Motor neuron (in vitro differentiated cells): ENCODE measurements around the gene FHOD1. TPM values are rescaled to one million over a fixed set of nuclear protein-coding genes. Genes with fewer than 3 reads are reported as not detected.

Experiments
- ATAC-seq, 8 experiments: fragments of 200-7000 bp; cut with Tn5 transposase; replicated peaks in 6 of 8; 2 replicates each; pipeline ENCODE4 v1.8.0; 2021; ENCODE audit warnings: mild to moderate bottlenecking in 8 of 8, moderate library complexity in 8 of 8
- H3K27ac ChIP-seq, 2 donors: fragments of 250-450 bp; sonication (Bioruptor Pico); 2 replicates each; pipeline ENCODE4 v1.9.0; 2021; ENCODE audit warnings: antibody characterized with exemption in 2 of 2, mild to moderate bottlenecking in 2 of 2, moderate library complexity in 1 of 2
- H3K4me1 ChIP-seq, 2 donors: fragments of 250-450 bp; sonication (Bioruptor Pico); replicated peaks in 1 of 2; 2 replicates each; pipeline ENCODE4 v1.6.1; 2021; ENCODE audit warnings: antibody characterized with exemption in 2 of 2, mild to moderate bottlenecking in 2 of 2, moderate library complexity in 1 of 2
- H3K4me3 ChIP-seq, 5 donors: fragments of 250-450 bp; sonication (Bioruptor Pico); 2 replicates each; pipeline ENCODE4 v1.9.0; 2021; ENCODE audit warnings: antibody characterized with exemption in 5 of 5, mild to moderate bottlenecking in 5 of 5, moderate library complexity in 4 of 5
- WGBS, 10 experiments: fragments of 450-650 bp; shearing (Covaris generic); methylation state at CpG; one replicate each; pipeline ENCODE4 v1.0.0; 2022; 5-methylcytosine and 5-hydroxymethylcytosine counted together
- in situ Hi-C, 9 experiments: fragments of 400-800 bp; cut with MboI; loops; one replicate each; pipeline ENCODE4 v1.15.0; 2021; ENCODE audit warnings: low sequenced_read_pairs in 9 of 9, low pct_unique_long_range_greater_than_20kb in 2 of 9; ENCODE audit not compliant: unreplicated experiment in 9 of 9
- total RNA-seq, 8 experiments: library from RNA; unstranded; fragments of 300-600 nt; gene quantifications; 2 replicates each; pipeline versions ENCODE4 v1.2.3 to v1.2.4, GENCODE V29; 2022

Gene FHOD1
- total RNA-seq, 8 experiments from 2014 or later = 5.5 to 26.8 (median 12.1) TPM

- WGBS, 10 experiments = 90 to 100% (median 100%) methylated on average over 1 to 7 of the region's 10 CpGs; no CpG with 5 or more reads in 5 of the 10 experiments
- H3K4me1 ChIP-seq = peaks cover 3 to 6% of the 10 kb centered on the region in 2 donors
- H3K27ac ChIP-seq = no peak overlapping the region
- ATAC-seq = no peak
- in situ Hi-C loops = loop anchor here in 1 of 9 experiments (25.0 kb wide), 1 partner anchor 178 kb away; the partner anchor contains the start of gene ZDHHC1
- no peak overlapping the region for H3K4me3 ChIP-seq
Observed at GRCh38 chr16:67234180-67234597, 13.1 kb downstream of the FHOD1 start.

- no peak overlapping the region for H3K27ac ChIP-seq
- H3K4me1 ChIP-seq = peaks cover 3 to 6% of the 10 kb centered on the region in 2 donors
- H3K4me3 ChIP-seq = no peak overlapping the region
- 61 to 100% methylated on average over 1 to 5 of the region's 7 CpGs; no CpG with 5 or more reads in 8 of the 10 experiments for WGBS, 10 experiments
- in situ Hi-C loops = loop anchor here in 1 of 9 experiments (25.0 kb wide), 1 partner anchor 179 kb away; the partner anchor contains the start of gene ZDHHC1
- ATAC-seq = no peak
Observed at GRCh38 chr16:67233596-67233995, 13.7 kb downstream of the FHOD1 start.

- Histone ChIP-seq H3K4me3 (no peak overlapping the region), H3K27ac (no peak overlapping the region), H3K4me1 (peaks cover 10 to 14% of the 10 kb centered on the region in 2 donors)
- WGBS, 10 experiments = 89 to 100% (median 100%) methylated on average over 1 to 7 of the region's 12 CpGs; no CpG with 5 or more reads in 4 of the 10 experiments
- no peak for ATAC-seq
- in situ Hi-C loops = loop anchor here in 1 of 9 experiments (25.0 kb wide), 1 partner anchor 181 kb away; the partner anchor contains the start of gene ZDHHC1
Observed at GRCh38 chr16:67230809-67231660, 16.2 kb downstream of the FHOD1 start.

- ATAC-seq = no peak
- 75 to 100% (median 94%) methylated on average over 2 to 11 of the region's 32 CpGs; no CpG with 5 or more reads in 4 of the 10 experiments for WGBS, 10 experiments
- in situ Hi-C loops = loop anchor here in 1 of 9 experiments (25.0 kb wide), 1 partner anchor 182 kb away; the partner anchor contains the start of gene ZDHHC1
Observed at GRCh38 chr16:67229906-67230808, 17.1 kb downstream of the FHOD1 start.

GRCh38 chr16:67228905-67229304 is 18.4 kb downstream of the FHOD1 start:
- in situ Hi-C loops = loop anchor here in 1 of 9 experiments (25.0 kb wide), 1 partner anchor 183 kb away; the partner anchor contains the start of gene ZDHHC1
- no peak overlapping the region for H3K27ac ChIP-seq
- peaks cover 11 to 12% of the 10 kb centered on the region in 2 donors for H3K4me1 ChIP-seq
- 97 to 100% (median 98%) methylated on average over 3 to 6 of the region's 9 CpGs; no CpG with 5 or more reads in 7 of the 10 experiments for WGBS, 10 experiments
- ATAC-seq = no peak
- H3K4me3 ChIP-seq = no peak overlapping the region

More at GRCh38 chr16:67229906-67230808, 17.1 kb downstream of the FHOD1 start:
- Histone ChIP-seq H3K27ac (no peak overlapping the region), H3K4me3 (no peak overlapping the region), H3K4me1 (peaks cover 11 to 12% of the 10 kb centered on the region in 2 donors)

GRCh38 chr16:67228034-67228785 is 19.1 kb downstream of the FHOD1 start:
- H3K4me1 ChIP-seq = peaks cover 11 to 12% of the 10 kb centered on the region in 2 donors
- H3K27ac ChIP-seq = peak overlapping the region; percentile 94 to 96
- H3K4me3 ChIP-seq = peak overlapping the region; percentile 69 to 99 (median 93)
- in situ Hi-C loops = loop anchor here in 1 of 9 experiments (25.0 kb wide), 1 partner anchor 184 kb away; the partner anchor contains the start of gene ZDHHC1
- WGBS, 10 experiments = 60 to 100% (median 91%) methylated on average over 1 to 6 of the region's 9 CpGs; no CpG with 5 or more reads in 4 of the 10 experiments
- no peak for ATAC-seq

- peak overlapping the region; percentile 94 to 96 for H3K27ac ChIP-seq
- peaks cover 11 to 12% of the 10 kb centered on the region in 2 donors for H3K4me1 ChIP-seq
- in situ Hi-C loops = loop anchor here in 1 of 9 experiments (25.0 kb wide), 1 partner anchor 185 kb away; the partner anchor contains the start of gene ZDHHC1
- WGBS, 10 experiments = 0 to 63% (median 16%) methylated on average over 1 to 7 of the region's 12 CpGs; no CpG with 5 or more reads in 4 of the 10 experiments
- ATAC-seq = no peak
- peak overlapping the region; percentile 69 to 99 (median 93) for H3K4me3 ChIP-seq
Observed at GRCh38 chr16:67227567-67227921, 19.7 kb downstream of the FHOD1 start.

- in situ Hi-C loops = loop anchor here in 1 of 9 experiments (25.0 kb wide), 1 partner anchor 185 kb away; the partner anchor contains the start of gene ZDHHC1
- WGBS, 10 experiments = 0 to 3% (median 0%) methylated on average over 4 to 12 of the region's 46 CpGs; no CpG with 5 or more reads in 4 of the 10 experiments
- H3K4me3 ChIP-seq = peak within 1 kb of the TSS; percentile 69 to 99 (median 93)
- peak; percentile 88 to 96 (median 90) for ATAC-seq
- peaks cover 11 to 12% of the 10 kb centered on the region in 2 donors for H3K4me1 ChIP-seq
- peak within 1 kb of the TSS; percentile 94 to 96 for H3K27ac ChIP-seq
Observed at GRCh38 chr16:67226804-67227566, 20.3 kb downstream of the FHOD1 start, which contains the start of gene TMEM208. Gene TMEM208 (plus strand): TSS chr16:67227130. CDS start chr16:67227219, 89 bp downstream.

GRCh38 chr16:67226295-67226803 is 20.9 kb downstream of the FHOD1 start:
- in situ Hi-C loops = loop anchor here in 1 of 9 experiments (25.0 kb wide), 1 partner anchor 186 kb away; the partner anchor contains the start of gene ZDHHC1
- 0 to 9% (median 1%) methylated on average over 1 to 10 of the region's 12 CpGs; no CpG with 5 or more reads in 5 of the 10 experiments for WGBS, 10 experiments
- ATAC-seq = no peak
- H3K4me3 ChIP-seq = peak overlapping the region; percentile 69 to 99 (median 93)
- H3K27ac ChIP-seq = peak overlapping the region; percentile 63 to 66
- peaks cover 11 to 12% of the 10 kb centered on the region in 2 donors for H3K4me1 ChIP-seq

GRCh38 chr16:67223992-67224391 is 23.3 kb downstream of the FHOD1 start:
- ATAC-seq = no peak
- WGBS, 10 experiments = 40 to 89% (median 83%) methylated on average over 1 to 3 of the region's 3 CpGs; no CpG with 5 or more reads in 5 of the 10 experiments
- no peak overlapping the region for H3K4me3 ChIP-seq
- H3K27ac ChIP-seq = no peak overlapping the region
- peaks cover 11 to 12% of the 10 kb centered on the region in 2 donors for H3K4me1 ChIP-seq
- in situ Hi-C loops = no loop called here
